Uterus (tissue), 2 donors: ENCODE data around the gene ARID1B.

Source experiments
- CTCF ChIP-seq, 4 experiments: fragments of 200-600 bp in 2 of 4; fragments of 450-650 bp in 2 of 4; sonication (generic) in 2 of 4; IDR thresholded peaks; one replicate each; pipeline ENCODE4 v1.5.1; 2016 to 2019; ENCODE audit warnings: antibody characterized with exemption in 4 of 4, mild to moderate bottlenecking in 2 of 4, moderate library complexity in 1 of 4
- POLR2A ChIP-seq, 2 donors: fragments of 450-650 bp; IDR thresholded peaks; one replicate each; pipeline ENCODE4 v1.6.1; 2016; ENCODE audit warnings: antibody characterized with exemption in 2 of 2, mild to moderate bottlenecking in 1 of 2, moderate library complexity in 1 of 2

DNA sequence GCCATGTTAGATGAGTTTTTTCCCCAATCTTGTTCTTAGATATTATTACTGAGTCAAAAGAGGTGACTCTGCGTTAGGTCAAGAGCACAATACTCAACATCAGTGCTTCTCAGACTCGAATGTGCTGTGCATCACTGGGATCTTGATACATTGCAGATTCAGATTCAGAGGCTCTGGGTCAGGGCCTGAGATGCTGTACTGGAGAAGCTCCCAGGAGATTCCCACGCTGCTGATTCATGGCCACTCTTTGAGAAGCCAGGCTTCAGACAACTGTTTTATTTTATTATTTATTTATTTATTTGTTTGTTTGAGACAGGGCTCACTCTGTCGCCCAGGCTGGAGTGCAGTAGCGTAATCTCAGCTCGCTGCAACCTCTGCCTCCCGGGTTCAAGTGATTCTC, 41.4 kb upstream of the ARID1B start:
- TF ChIP-seq CTCF (IDR thresholded peaks at IDR 0.05) (no peak), POLR2A (IDR thresholded peaks at IDR 0.05) (no peak)
